Measurements from ENCODE around the gene CHGA.

The CHGA gene

GRCh38 chr14:92884410-92884809, 38.5 kb upstream of the CHGA start:
- DNase-seq (ENCODE audit: low read depth) = no peak
- TF ChIP-seq CTCF (conservative IDR thresholded peaks at IDR 0.05; ENCODE audit: control insufficient read depth, insufficient read depth, low read depth, low read length) = no peak
- no peak overlapping the region for H3K4me3 ChIP-seq (ENCODE audit: control insufficient read depth, low read depth, low read length)

- DNase-seq (ENCODE audit: low read depth) = no peak
- H3K4me3 ChIP-seq (ENCODE audit: control insufficient read depth, low read depth, low read length) = no peak overlapping the region
- no peak for TF ChIP-seq CTCF (conservative IDR thresholded peaks at IDR 0.05; ENCODE audit: control insufficient read depth, insufficient read depth, low read depth, low read length)
Measured at GRCh38 chr14:92885279-92886061, 37.5 kb upstream of the CHGA start.

- no peak for TF ChIP-seq CTCF (conservative IDR thresholded peaks at IDR 0.05; ENCODE audit: control insufficient read depth, insufficient read depth, low read depth, low read length)
- no peak overlapping the region for H3K4me3 ChIP-seq (ENCODE audit: control insufficient read depth, low read depth, low read length)
- DNase-seq (ENCODE audit: low read depth) = no peak
Measured at GRCh38 chr14:92886337-92886736, 36.6 kb upstream of the CHGA start.

GRCh38 chr14:92887157-92887556, 35.8 kb upstream of the CHGA start:
- H3K4me3 ChIP-seq (ENCODE audit: control insufficient read depth, low read depth, low read length) = no peak overlapping the region
- DNase-seq (ENCODE audit: low read depth) = no peak
- no peak for TF ChIP-seq CTCF (conservative IDR thresholded peaks at IDR 0.05; ENCODE audit: control insufficient read depth, insufficient read depth, low read depth, low read length)

- no peak overlapping the region for H3K4me3 ChIP-seq (ENCODE audit: control insufficient read depth, low read depth, low read length)
- no peak for DNase-seq (ENCODE audit: low read depth)
- TF ChIP-seq CTCF (conservative IDR thresholded peaks at IDR 0.05; ENCODE audit: control insufficient read depth, insufficient read depth, low read depth, low read length) = no peak
Measured at GRCh38 chr14:92888896-92889295, 34.1 kb upstream of the CHGA start.

- TF ChIP-seq CTCF (conservative IDR thresholded peaks at IDR 0.05; ENCODE audit: control insufficient read depth, insufficient read depth, low read depth, low read length) = no peak
- DNase-seq (ENCODE audit: low read depth) = no peak
- H3K4me3 ChIP-seq (ENCODE audit: control insufficient read depth, low read depth, low read length) = no peak overlapping the region
Measured at GRCh38 chr14:92890830-92891588, 31.9 kb upstream of the CHGA start.

Data from fibroblast of mammary gland (primary cell).